Liver (tissue), 9 donors: ENCODE data around the gene PPM1J. TPM values are rescaled to one million over a fixed set of nuclear protein-coding genes. Genes with fewer than 3 reads are reported as not detected.

Experiments
- DNase-seq: peaks from one replicate; pipeline ENCODE4 v3.0.0-alpha.2; 2017; ENCODE audit warnings: low spot score
- H3K27ac ChIP-seq, 2 donors: one replicate each; pipeline ENCODE4 v1.7.0; 2013; ENCODE audit warnings: inconsistent platforms in 2 of 2, low read length in 2 of 2, control low read depth in 1 of 2, low read depth in 1 of 2, mild to moderate bottlenecking in 1 of 2
- H3K27me3 ChIP-seq, 4 donors: one replicate each; pipeline versions ENCODE4 v1.6.1 to v1.7.0; 2013; ENCODE audit warnings: low read length in 3 of 4, inconsistent platforms in 1 of 4, mild to moderate bottlenecking in 1 of 4, moderate library complexity in 1 of 4; ENCODE audit not compliant: control insufficient read depth in 4 of 4, insufficient read depth in 4 of 4
- H3K36me3 ChIP-seq, 4 donors: one replicate each; pipeline versions ENCODE4 v1.6.1 to v1.7.0; 2013; ENCODE audit warnings: low read length in 3 of 4, mild to moderate bottlenecking in 3 of 4, low read depth in 1 of 4, moderate library complexity in 1 of 4; ENCODE audit not compliant: control insufficient read depth in 4 of 4, insufficient read depth in 3 of 4
- H3K4me1 ChIP-seq, 4 donors: one replicate each; pipeline versions ENCODE4 v1.6.1 to v1.7.0; 2013; ENCODE audit warnings: low read length in 3 of 4, mild to moderate bottlenecking in 3 of 4, moderate library complexity in 1 of 4; ENCODE audit not compliant: control insufficient read depth in 4 of 4, insufficient read depth in 4 of 4
- H3K4me3 ChIP-seq, 3 donors: one replicate each; pipeline versions ENCODE4 v1.6.1 to v1.7.0; 2013; ENCODE audit warnings: low read length in 3 of 3, control low read depth in 1 of 3, low read depth in 1 of 3, mild to moderate bottlenecking in 1 of 3
- H3K9ac ChIP-seq, 2 donors: one replicate each; pipeline ENCODE4 v1.7.0; 2013; ENCODE audit warnings: low read length in 2 of 2, mild to moderate bottlenecking in 2 of 2, moderate library complexity in 2 of 2, control low read depth in 1 of 2, low read depth in 1 of 2
- H3K9me3 ChIP-seq, 4 donors: one replicate each; pipeline versions ENCODE4 v1.6.1 to v1.7.0; 2013; ENCODE audit warnings: low read length in 3 of 4; ENCODE audit not compliant: control insufficient read depth in 4 of 4
- EGR1 ChIP-seq, 2 donors: IDR thresholded peaks; 2 replicates each; pipeline ENCODE4 v1.6.1; 2016 to 2018; ENCODE audit warnings: antibody characterized with exemption in 2 of 2, low read depth in 2 of 2
- FOXA1 ChIP-seq: IDR thresholded peaks from 2 replicates; pipeline ENCODE4 v1.6.1; 2016; ENCODE audit warnings: antibody characterized with exemption
- FOXA2 ChIP-seq: IDR thresholded peaks from 2 replicates; pipeline ENCODE4 v1.6.1; 2016; ENCODE audit warnings: antibody characterized with exemption
- GABPA ChIP-seq, 2 donors: IDR thresholded peaks in 1 of 2; conservative IDR thresholded peaks in 1 of 2; 2 replicates each; pipeline ENCODE4 v1.6.1; 2016; ENCODE audit warnings: antibody characterized with exemption in 2 of 2, mild to moderate bottlenecking in 1 of 2, moderate library complexity in 1 of 2
- HNF4A ChIP-seq, 2 donors: conservative IDR thresholded peaks; 2 replicates each; pipeline ENCODE4 v1.6.1; 2016; ENCODE audit warnings: antibody characterized with exemption in 2 of 2, mild to moderate bottlenecking in 2 of 2
- HNF4G ChIP-seq: IDR thresholded peaks from 2 replicates; pipeline ENCODE4 v1.6.1; 2016; ENCODE audit warnings: antibody characterized with exemption
- JUND ChIP-seq, 2 donors: IDR thresholded peaks; 2 replicates each; pipeline ENCODE4 v1.6.1; 2016; ENCODE audit warnings: antibody characterized with exemption in 2 of 2
- MAX ChIP-seq: IDR thresholded peaks from 2 replicates; pipeline ENCODE4 v1.6.1; 2016; ENCODE audit warnings: antibody characterized with exemption
- NR2F2 ChIP-seq: IDR thresholded peaks from 2 replicates; pipeline ENCODE4 v1.6.1; 2016; ENCODE audit warnings: antibody characterized with exemption
- RAD21 ChIP-seq, 2 donors: IDR thresholded peaks; 2 replicates each; pipeline ENCODE4 v1.6.1; 2016; ENCODE audit warnings: antibody characterized with exemption in 2 of 2, mild to moderate bottlenecking in 2 of 2
- REST ChIP-seq: IDR thresholded peaks from 2 replicates; pipeline ENCODE4 v1.6.1; 2016; ENCODE audit warnings: antibody characterized with exemption, mild to moderate bottlenecking
- RXRA ChIP-seq, 2 donors: IDR thresholded peaks; 2 replicates each; pipeline ENCODE4 v1.6.1; 2017 to 2018; ENCODE audit warnings: antibody characterized with exemption in 2 of 2, mild to moderate bottlenecking in 1 of 2
- SP1 ChIP-seq: IDR thresholded peaks from 2 replicates; pipeline ENCODE4 v1.6.1; 2018; ENCODE audit warnings: antibody characterized with exemption, mild to moderate bottlenecking
- TAF1 ChIP-seq: conservative IDR thresholded peaks from 2 replicates; pipeline ENCODE4 v1.6.1; 2016; ENCODE audit warnings: antibody characterized with exemption, mild to moderate bottlenecking
- YY1 ChIP-seq: IDR thresholded peaks from 2 replicates; pipeline ENCODE4 v1.6.1; 2016; ENCODE audit warnings: antibody characterized with exemption, mild to moderate bottlenecking
- ZBTB33 ChIP-seq: IDR thresholded peaks from 2 replicates; pipeline ENCODE4 v1.6.1; 2016; ENCODE audit warnings: antibody characterized with exemption
- WGBS: extraction: QIAGEN DNeasy Blood & Tissue Kit; methylation state at CpG from one replicate; pipeline ENCODE4 v1.1.7; 2013; 5-methylcytosine and 5-hydroxymethylcytosine counted together
- polyA plus RNA-seq, 2 donors: library from polyadenylated mRNA; stranded (reverse) in 1 of 2; unstranded in 1 of 2; fragments of 200-250 nt in 1 of 2; fragments of >200 nt in 1 of 2; fragmentation: Nextera tagmentation in 1 of 2; extraction: Ambion mirVana in 1 of 2; gene quantifications; one replicate each; pipeline versions ENCODE4 v1.2.1 to v1.2.3, GENCODE V29; 2013 to 2015
- total RNA-seq, 2 donors: library from RNA; depleted of rRNA; stranded (reverse); fragments of >200 nt; gene quantifications; one replicate each; pipeline ENCODE4 v1.2.3, GENCODE V29; 2014
- TF ChIP-seq, protein P1 (sequence below): fragments of 150-350 bp; IDR thresholded peaks from 2 replicates; pipeline ENCODE4 v1.5.1; 2017; ENCODE audit warnings: improper control_type of control experiment, low read depth, low read length; ENCODE audit not compliant: missing input control
- TF ChIP-seq, protein P2 (sequence below): IDR thresholded peaks from 2 replicates; pipeline ENCODE4 v1.6.1; 2016; ENCODE audit warnings: antibody characterized with exemption
- donor health status: healthy.
- donor health status: healthy.
- donor health status: healthy.
- donor health status: healthy.
- donor health status: healthy.

PPM1J gene
- total and polyA plus RNA-seq, 4 donors, result 0.08 to 0.17 TPM; not detected in 2

GRCh38 chr1:112685913-112686312 lies 29.2 kb downstream of the PPM1J start:
- Histone ChIP-seq H3K9ac (no peak overlapping the region), H3K4me1 (no peaks in the 10 kb centered on the region), H3K27ac (no peak overlapping the region), H3K4me3 (no peak overlapping the region), H3K27me3 (no peaks in the 10 kb centered on the region), H3K36me3 (peaks cover 4 to 14% (median 8%) of the 10 kb centered on the region in 4 donors), H3K9me3 (no peaks in the 10 kb centered on the region)
- WGBS, result 96% methylated on average over 5 of the region's 5 CpGs
- DNase-seq, result no peak
- TF ChIP-seq, protein P1, sequence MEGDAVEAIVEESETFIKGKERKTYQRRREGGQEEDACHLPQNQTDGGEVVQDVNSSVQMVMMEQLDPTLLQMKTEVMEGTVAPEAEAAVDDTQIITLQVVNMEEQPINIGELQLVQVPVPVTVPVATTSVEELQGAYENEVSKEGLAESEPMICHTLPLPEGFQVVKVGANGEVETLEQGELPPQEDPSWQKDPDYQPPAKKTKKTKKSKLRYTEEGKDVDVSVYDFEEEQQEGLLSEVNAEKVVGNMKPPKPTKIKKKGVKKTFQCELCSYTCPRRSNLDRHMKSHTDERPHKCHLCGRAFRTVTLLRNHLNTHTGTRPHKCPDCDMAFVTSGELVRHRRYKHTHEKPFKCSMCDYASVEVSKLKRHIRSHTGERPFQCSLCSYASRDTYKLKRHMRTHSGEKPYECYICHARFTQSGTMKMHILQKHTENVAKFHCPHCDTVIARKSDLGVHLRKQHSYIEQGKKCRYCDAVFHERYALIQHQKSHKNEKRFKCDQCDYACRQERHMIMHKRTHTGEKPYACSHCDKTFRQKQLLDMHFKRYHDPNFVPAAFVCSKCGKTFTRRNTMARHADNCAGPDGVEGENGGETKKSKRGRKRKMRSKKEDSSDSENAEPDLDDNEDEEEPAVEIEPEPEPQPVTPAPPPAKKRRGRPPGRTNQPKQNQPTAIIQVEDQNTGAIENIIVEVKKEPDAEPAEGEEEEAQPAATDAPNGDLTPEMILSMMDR, result no peak
- TF ChIP-seq RXRA (IDR thresholded peaks at IDR 0.05), result no peak
- TF ChIP-seq REST, result no peak
- no peak for TF ChIP-seq TAF1
- no peak for TF ChIP-seq NR2F2
- TF ChIP-seq YY1, result no peak
- no peak for TF ChIP-seq MAX
- TF ChIP-seq EGR1 (IDR thresholded peaks at IDR 0.05; ENCODE audit: low read depth in 2 of 2), result no peak
- no peak for TF ChIP-seq RAD21 (IDR thresholded peaks at IDR 0.05)
- no peak for TF ChIP-seq FOXA2
- TF ChIP-seq HNF4A (conservative IDR thresholded peaks at IDR 0.05), result no peak
- TF ChIP-seq, protein P2, sequence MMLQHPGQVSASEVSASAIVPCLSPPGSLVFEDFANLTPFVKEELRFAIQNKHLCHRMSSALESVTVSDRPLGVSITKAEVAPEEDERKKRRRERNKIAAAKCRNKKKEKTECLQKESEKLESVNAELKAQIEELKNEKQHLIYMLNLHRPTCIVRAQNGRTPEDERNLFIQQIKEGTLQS, result no peak
- no peak for TF ChIP-seq JUND (IDR thresholded peaks at IDR 0.05)
- TF ChIP-seq FOXA1, result no peak
- no peak for TF ChIP-seq ZBTB33
- TF ChIP-seq HNF4G, result no peak
- no peak for TF ChIP-seq GABPA (IDR thresholded peaks at IDR 0.05 in 1 of 2, conservative IDR thresholded peaks at IDR 0.05 in 1 of 2)
- no peak for TF ChIP-seq SP1
